HepG2 (cell line): Measurements from ENCODE around the gene INO80C. TPM values are rescaled to one million over a fixed set of nuclear protein-coding genes. Genes with fewer than 3 reads are reported as not detected.
A peak's percentile ranks its signal among the peaks of the same experiment; 100 is the strongest.

Source experiments
- ATAC-seq: fragments of 200-7000 bp; cut with Tn5 transposase; 3 replicates; pipeline ENCODE4 v1.9.1; 2020; ENCODE audit warnings: mild to moderate bottlenecking, moderate library complexity
- BruUV-seq: library from RNA; stranded (reverse); fragments of 400-500 nt; replicated peaks from 2 replicates; lab custom pipeline; 2021; lab: Mats Ljungman, UMichigan
- CTCF ChIA-PET: fragments of 300-600 bp; formaldehyde crosslinking; extraction: SDS; loops from one replicate; lab custom pipeline; 2021; ENCODE audit warnings: low total read pairs, inconsistent platforms, low intra/inter-chr PET ratio; lab: Yijun Ruan, JAX
- POLR2A ChIA-PET: fragments of 350-600 bp; sonication (Branson Sonifier 250); formaldehyde crosslinking; loops from one replicate; lab custom pipeline; 2020; ENCODE audit warnings: antibody characterized with exemption, inconsistent platforms; lab: Yijun Ruan, JAX
- DNase-seq: peaks from one replicate; pipeline ENCODE4 v3.0.0-alpha.2; 2015; ENCODE audit warnings: low spot score
- FAIRE-seq: peaks from 3 replicates; lab custom pipeline; 2011; peaks lifted over from hg19 to GRCh38; lab: Jason Lieb, UNC
- H2AFZ ChIP-seq: one replicate; pipeline ENCODE4 v1.6.1; 2011; ENCODE audit warnings: low read length, inconsistent platforms
- H3K27ac ChIP-seq: fragments of 300-600 bp; 3 replicates; pipeline ENCODE4 v1.8.0; 2011; ENCODE audit warnings: mixed run types, mild to moderate bottlenecking, mixed read lengths, low read length, inconsistent platforms; ENCODE audit not compliant: insufficient read depth; ENCODE audit errors: extremely low read length
- H3K27me3 ChIP-seq, 2 experiments: fragments of 200-600 bp in 1 of 2; 2 replicates in 1 of 2; 3 replicates in 1 of 2; pipeline versions ENCODE4 v1.6.0 to v1.8.0; 2011; ENCODE audit warnings: low read length in 2 of 2, mild to moderate bottlenecking in 2 of 2, moderate library complexity in 2 of 2, inconsistent platforms in 1 of 2; ENCODE audit not compliant: insufficient read depth in 2 of 2, control insufficient read depth in 1 of 2
- H3K36me3 ChIP-seq, 2 experiments: fragments of 200-600 bp in 1 of 2; replicated peaks in 1 of 2; 2 replicates in 1 of 2; 3 replicates in 1 of 2; pipeline versions ENCODE4 v1.5.1 to v1.8.0; 2011; ENCODE audit warnings: low read length in 2 of 2, inconsistent platforms in 1 of 2; ENCODE audit not compliant: insufficient read depth in 2 of 2, control insufficient read depth in 1 of 2
- H3K4me1 ChIP-seq: 2 replicates; pipeline ENCODE4 v1.5.1; 2012; ENCODE audit warnings: low read length, inconsistent platforms; ENCODE audit not compliant: insufficient read depth
- H3K4me2 ChIP-seq: 2 replicates; pipeline ENCODE4 v1.6.0; 2011; ENCODE audit warnings: low read depth, low read length, inconsistent platforms
- H3K4me3 ChIP-seq, 3 experiments: fragments of 200-600 bp in 1 of 3; sonication (generic), shearing (Covaris generic) in 1 of 3; replicated peaks in 1 of 3; 2 replicates each; pipeline ENCODE4 v1.5.1; 2011 to 2016; ENCODE audit warnings: low read length in 3 of 3, inconsistent platforms in 2 of 3, low read depth in 2 of 3, mild to moderate bottlenecking in 2 of 3, control low read depth in 1 of 3, mixed read lengths in 1 of 3; ENCODE audit not compliant: insufficient read depth in 1 of 3
- H3K79me2 ChIP-seq: one replicate; pipeline ENCODE4 v1.6.1; 2011; ENCODE audit warnings: low read length, inconsistent platforms; ENCODE audit not compliant: insufficient read depth
- H3K9ac ChIP-seq: 2 replicates; pipeline ENCODE4 v1.6.0; 2011; ENCODE audit warnings: mild to moderate bottlenecking, low read depth, low read length, inconsistent platforms; ENCODE audit not compliant: insufficient read depth
- H3K9me3 ChIP-seq: 2 replicates; pipeline ENCODE4 v1.5.1; 2012; ENCODE audit warnings: mild to moderate bottlenecking, low read length
- H4K20me1 ChIP-seq: 2 replicates; pipeline ENCODE4 v1.6.0; 2011; ENCODE audit warnings: inconsistent platforms, mild to moderate bottlenecking, low read length, moderate library complexity; ENCODE audit not compliant: insufficient read depth
- AKAP8 ChIP-seq: sonication (generic); formaldehyde crosslinking; IDR thresholded peaks from 2 replicates; pipeline ENCODE4 v1.5.1; 2020; ENCODE audit warnings: mild to moderate bottlenecking, missing genetic modification reagents
- RORA ChIP-seq: sonication (generic); formaldehyde crosslinking; IDR thresholded peaks from 2 replicates; pipeline ENCODE4 v1.5.0; 2020; ENCODE audit warnings: mild to moderate bottlenecking, missing genetic modification reagents, moderate library complexity
- WGBS: methylation state at CpG from one replicate; pipeline ENCODE4 v1.1.6; 2017; ENCODE audit warnings: low lambda C conversion rate; 5-methylcytosine and 5-hydroxymethylcytosine counted together
- in situ Hi-C: cut with HindIII; loops from 2 replicates; pipeline ENCODE4 v1.10.0; 2017; ENCODE audit warnings: low pct_unique_long_range_greater_than_20kb; ENCODE audit not compliant: extremely low pct_ligation_motif_present
- intact Hi-C: fragments of 100-400 bp; cut with micrococcal nuclease; formaldehyde crosslinking; loops from one replicate; pipeline ENCODE4 v1.10.0; 2022; ENCODE audit not compliant: unreplicated experiment
- polyA plus RNA-seq, 8 experiments: library from polyadenylated mRNA; depleted of rRNA in 3 of 8; stranded (reverse) in 7 of 8; unstranded in 1 of 8; fragments of >200 nt; fragmentation: Illumina TruSeq in 4 of 8; extraction: Trizol in 4 of 8; gene quantifications; 2 replicates each; pipeline versions ENCODE4 v1.2.1 to v1.2.3, GENCODE V29; 2011 to 2016; ENCODE audit warnings: low read depth in 4 of 8, missing spikeins in 1 of 8, mixed read lengths in 1 of 8; ENCODE audit not compliant: insufficient read depth in 1 of 8
- total RNA-seq, 5 experiments: library from RNA; depleted of rRNA; stranded (reverse); fragments of >200 nt; fragmentation: Illumina TruSeq; extraction: Trizol; gene quantifications; 2 replicates each; pipeline ENCODE4 v1.2.3, GENCODE V29; 2016; ENCODE audit warnings: low read depth in 1 of 5
- TF ChIP-seq, protein P1 (sequence below): sonication (generic); formaldehyde crosslinking; IDR thresholded peaks from 2 replicates; pipeline ENCODE4 v1.4.0; 2020; ENCODE audit warnings: missing genetic modification reagents

The INO80C gene
- total and polyA plus RNA-seq, 2 of the 13 experiments (the other 11 are each of a cell fraction or from before 2014, with no cell fraction given): 8.2 to 15.4 TPM

DNA sequence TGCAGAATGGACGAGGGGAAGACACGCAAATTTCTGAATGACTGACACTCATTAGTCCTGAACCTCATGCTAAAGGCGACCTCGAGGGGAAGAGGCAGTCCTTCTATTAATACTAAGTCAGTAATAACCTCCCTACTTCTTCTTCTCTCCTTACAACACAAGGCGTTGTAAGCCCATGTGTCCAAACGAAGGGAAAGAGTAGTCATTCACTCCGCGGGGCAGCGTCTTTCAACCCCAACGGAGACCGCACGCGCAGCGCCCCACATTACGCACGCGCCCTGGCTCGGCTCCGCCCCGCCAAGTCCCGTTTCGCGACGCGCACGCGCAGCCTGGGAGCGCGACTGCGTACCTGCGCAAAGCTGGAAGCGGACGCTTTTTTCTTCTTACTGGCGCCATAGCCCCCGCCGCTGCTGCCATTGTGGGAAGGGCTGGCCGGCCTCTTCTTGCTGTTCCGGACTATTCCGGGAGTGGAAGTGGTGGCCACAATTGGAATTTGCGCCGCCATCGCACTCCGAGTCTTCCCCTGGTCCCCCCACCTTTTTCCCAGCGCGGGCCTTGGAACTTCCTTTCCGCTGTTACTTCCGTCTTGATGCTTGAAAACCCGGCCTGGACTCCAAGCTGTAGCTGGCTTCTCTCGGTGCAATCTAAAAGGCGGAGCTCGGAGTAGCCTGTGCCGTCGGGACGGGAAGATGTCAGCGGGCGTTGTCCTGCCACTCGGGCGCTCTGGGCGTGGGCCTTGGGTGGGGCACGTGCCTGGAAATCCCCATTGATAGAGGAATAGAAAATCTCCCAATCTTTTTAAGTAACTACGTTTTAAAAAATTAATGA, at the start of gene INO80C (continued):
- TF ChIP-seq, protein P1, sequence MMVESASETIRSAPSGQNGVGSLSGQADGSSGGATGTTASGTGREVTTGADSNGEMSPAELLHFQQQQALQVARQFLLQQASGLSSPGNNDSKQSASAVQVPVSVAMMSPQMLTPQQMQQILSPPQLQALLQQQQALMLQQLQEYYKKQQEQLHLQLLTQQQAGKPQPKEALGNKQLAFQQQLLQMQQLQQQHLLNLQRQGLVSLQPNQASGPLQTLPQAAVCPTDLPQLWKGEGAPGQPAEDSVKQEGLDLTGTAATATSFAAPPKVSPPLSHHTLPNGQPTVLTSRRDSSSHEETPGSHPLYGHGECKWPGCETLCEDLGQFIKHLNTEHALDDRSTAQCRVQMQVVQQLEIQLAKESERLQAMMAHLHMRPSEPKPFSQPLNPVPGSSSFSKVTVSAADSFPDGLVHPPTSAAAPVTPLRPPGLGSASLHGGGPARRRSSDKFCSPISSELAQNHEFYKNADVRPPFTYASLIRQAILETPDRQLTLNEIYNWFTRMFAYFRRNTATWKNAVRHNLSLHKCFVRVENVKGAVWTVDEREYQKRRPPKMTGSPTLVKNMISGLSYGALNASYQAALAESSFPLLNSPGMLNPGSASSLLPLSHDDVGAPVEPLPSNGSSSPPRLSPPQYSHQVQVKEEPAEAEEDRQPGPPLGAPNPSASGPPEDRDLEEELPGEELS (CRISPR knock-in tag): peak; percentile 60
- TF ChIP-seq AKAP8 (CRISPR knock-in tag): no peak; the same call in 1 of the 2 replicates

DNA sequence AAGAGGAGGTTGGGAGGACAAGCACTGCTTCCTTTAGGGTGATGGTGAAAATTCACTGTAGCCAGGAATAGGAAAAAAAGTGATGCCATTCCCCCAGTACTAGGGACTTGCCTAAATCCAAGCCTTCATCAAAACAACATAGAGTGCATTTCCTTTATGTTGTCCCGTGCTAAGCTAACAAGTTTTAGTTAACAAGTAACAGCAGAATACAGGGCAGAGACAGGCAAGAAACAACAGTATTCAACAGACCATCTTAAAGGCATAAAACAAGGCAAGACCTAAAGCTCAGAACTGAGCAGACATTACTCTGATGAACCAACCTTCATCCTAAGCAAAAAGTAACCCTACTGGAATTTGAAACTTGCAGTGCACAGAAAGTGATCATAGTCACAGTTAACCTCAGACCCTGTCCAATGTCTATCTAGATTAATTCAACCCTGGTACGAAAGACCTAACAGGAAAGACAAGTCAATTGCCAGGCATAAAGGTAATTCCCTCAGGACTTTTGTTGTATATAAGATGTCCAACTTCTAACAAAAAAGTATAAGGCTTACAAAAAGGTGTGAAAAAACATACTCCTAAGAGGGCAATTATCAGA, 49.3 kb upstream of the INO80C start:
- in situ Hi-C loops: no loop called here
- H3K27ac ChIP-seq: no peak overlapping the region
- no peak for TF ChIP-seq RORA
- TF ChIP-seq, all 625 proteins: peak for 0
- BruUV-seq: no TSS peak
- intact Hi-C loops: no loop called here
- POLR2A ChIA-PET: no interaction called here
- no peak overlapping the region for H3K9ac ChIP-seq
- H3K4me2 ChIP-seq: no peak overlapping the region
- no peaks in the 10 kb centered on the region for H3K9me3 ChIP-seq
- H3K36me3 ChIP-seq: no peaks in the 10 kb centered on the region
- CTCF ChIA-PET: no interaction called here
- no peaks in the 10 kb centered on the region for H3K4me1 ChIP-seq
- FAIRE-seq: no peak
- WGBS: 33% methylated on average over 2 of the region's 2 CpGs
- no peaks in the 10 kb centered on the region for H3K79me2 ChIP-seq
- no peaks in the 10 kb centered on the region; a peak in 1 of 5 replicates for H3K27me3 ChIP-seq
- H4K20me1 ChIP-seq: no peaks in the 10 kb centered on the region
- H3K4me3 ChIP-seq: no peak overlapping the region
- no peak for DNase-seq
- no peak for ATAC-seq
- no peak overlapping the region for H2AFZ ChIP-seq
